ENCODE results near the gene SYTL1.

GRCh38 chr1:27339213-27339612, 2.6 kb upstream of the SYTL1 start:
- TF ChIP-seq SUZ12 (IDR thresholded peaks at IDR 0.05; ENCODE audit: extremely low read depth, insufficient read depth, insufficient read length) (no peak), ZNF274 (IDR thresholded peaks at IDR 0.05; ENCODE audit: low read depth, low read length) (no peak), YY1 (IDR thresholded peaks at IDR 0.05; ENCODE audit: insufficient read depth, insufficient read length) (no peak)

Data from NT2/D1 (cell line).